SU-DHL-6 (cell line): ENCODE measurements around the gene NEU1.

Source experiments
- H2AFZ ChIP-seq: fragments of 200-600 bp; sonication (generic); 2 replicates; pipeline ENCODE4 v1.6.1; 2014; ENCODE audit warnings: low read depth, mild to moderate bottlenecking, moderate library complexity, mixed read lengths, antibody characterized with exemption, low read length; ENCODE audit not compliant: severe bottlenecking
- H3F3A ChIP-seq: fragments of 200-600 bp; shearing (Covaris generic); 2 replicates; pipeline ENCODE4 v1.6.0; 2016; ENCODE audit warnings: antibody characterized with exemption, mild to moderate bottlenecking; ENCODE audit not compliant: insufficient read depth
- H3K27ac ChIP-seq: fragments of 200-600 bp; sonication (generic); 2 replicates; pipeline ENCODE4 v1.5.1; 2016; ENCODE audit warnings: low read depth, mild to moderate bottlenecking, low read length, moderate library complexity, mixed read lengths
- H3K27me3 ChIP-seq: fragments of 200-600 bp; sonication (generic), shearing (Covaris generic); 2 replicates; pipeline ENCODE4 v1.6.0; 2014; ENCODE audit warnings: mild to moderate bottlenecking, low read length
- H3K36me3 ChIP-seq: fragments of 200-600 bp; sonication (generic); 2 replicates; pipeline ENCODE4 v1.6.1; 2014; ENCODE audit warnings: mild to moderate bottlenecking, low read length, mixed read lengths
- H3K4me2 ChIP-seq: fragments of 300-600, 200-600 bp; shearing (Covaris generic), sonication (generic); 2 replicates; pipeline ENCODE4 v1.6.0; 2014; ENCODE audit warnings: low read length, low read depth, mild to moderate bottlenecking; ENCODE audit not compliant: poor library complexity, severe bottlenecking
- H3K4me3 ChIP-seq: fragments of 200-600 bp; sonication (generic); 2 replicates; pipeline ENCODE4 v1.5.1; 2014; ENCODE audit warnings: antibody characterized with exemption, low read length, mild to moderate bottlenecking, mixed read lengths; ENCODE audit not compliant: insufficient read depth, poor library complexity, severe bottlenecking
- H3K79me2 ChIP-seq: fragments of 200-600 bp; sonication (generic); 2 replicates; pipeline ENCODE4 v1.6.1; 2014; ENCODE audit warnings: mild to moderate bottlenecking, low read length, moderate library complexity; ENCODE audit not compliant: insufficient read depth
- H3K9ac ChIP-seq: fragments of 200-600 bp; sonication (generic); 2 replicates; pipeline ENCODE4 v1.7.0; 2014; ENCODE audit warnings: mild to moderate bottlenecking, low read length
- H3K9me2 ChIP-seq: fragments of 200-600 bp; sonication (generic); replicated peaks from 2 replicates; pipeline ENCODE4 v1.6.1; 2014; ENCODE audit warnings: low read length; ENCODE audit not compliant: insufficient read depth
- H3K9me3 ChIP-seq: fragments of 200-600 bp; sonication (generic); 2 replicates; pipeline ENCODE4 v1.6.1; 2014; ENCODE audit warnings: low read length, mixed read lengths; ENCODE audit not compliant: insufficient read depth
- H4K20me1 ChIP-seq: fragments of 200-600 bp; sonication (generic); 2 replicates; pipeline ENCODE4 v1.6.1; 2014; ENCODE audit warnings: low read depth, mild to moderate bottlenecking, antibody characterized with exemption, low read length, moderate library complexity, mixed read lengths
- EZH2phosphoT487 ChIP-seq: fragments of 200-600 bp; sonication (generic), shearing (Covaris generic); conservative IDR thresholded peaks from 2 replicates; pipeline ENCODE4 v1.6.1; 2018; ENCODE audit warnings: mild to moderate bottlenecking, antibody characterized with exemption, low read length, moderate library complexity, mixed read lengths
- TF ChIP-seq, protein P1 (sequence below): fragments of 200-600 bp; sonication (generic); IDR thresholded peaks from one replicate; pipeline ENCODE4 v1.5.1; 2017; ENCODE audit warnings: antibody characterized with exemption, mild to moderate bottlenecking, low read length, moderate library complexity; ENCODE audit not compliant: insufficient read depth, poor library complexity, severe bottlenecking

NEU1 gene

DNA sequence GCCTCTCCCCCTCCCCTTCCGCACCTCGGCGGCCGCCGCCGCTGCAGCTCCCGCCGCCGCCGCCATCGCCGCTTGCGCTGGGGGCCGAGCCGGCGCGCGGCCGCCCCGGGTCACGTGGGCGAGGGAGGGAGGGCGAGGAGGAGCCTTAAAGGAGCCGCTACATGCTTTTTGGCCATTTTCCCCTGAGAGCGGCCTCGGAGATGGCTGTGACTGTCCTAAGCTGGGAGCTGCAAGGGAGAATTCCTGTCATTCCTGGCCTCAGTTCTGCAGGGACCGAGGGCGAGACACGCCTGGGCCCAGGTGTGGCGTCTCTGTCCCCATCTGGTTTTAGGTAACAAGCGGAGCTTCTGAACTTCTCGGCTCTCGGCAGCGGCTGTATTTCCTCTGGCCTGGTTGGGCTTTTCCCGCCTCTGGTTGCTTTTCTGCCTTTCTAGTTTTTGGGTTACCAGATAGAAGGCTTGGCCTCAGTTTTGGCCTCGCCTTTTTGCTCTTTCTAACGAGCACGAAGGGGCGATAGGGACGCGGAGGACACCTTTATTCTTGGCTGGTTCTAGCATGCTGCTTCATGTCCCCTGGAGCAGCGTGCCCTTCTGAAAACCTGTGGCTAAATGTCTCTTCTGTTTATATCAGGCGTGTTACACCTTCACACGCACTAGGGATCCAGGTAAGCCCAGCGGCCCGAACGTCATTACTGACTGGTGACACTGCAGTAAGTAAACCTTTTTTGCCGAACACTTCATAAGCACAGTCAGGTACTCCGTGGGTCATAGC is 35.2 kb upstream of the NEU1 start, which contains the start of gene EHMT2:
Gene EHMT2, minus strand, starts transcription at position 87 of the 771 bp plus-strand sequence. Its CDS starts 21 bp downstream, at position 66.
- Histone ChIP-seq H3K79me2 (peaks cover 4% of the 10 kb centered on the region; the same call in 1 of the 2 replicates), H3K9me3 (no peaks in the 10 kb centered on the region), H4K20me1 (no peaks in the 10 kb centered on the region), H3F3A (peaks cover 59% of the 10 kb centered on the region), H3K4me2 (peak within 1 kb of the TSS; percentile 74), H3K9me2 (no peaks in the 10 kb centered on the region), H3K4me3 (peak within 1 kb of the TSS; percentile 72), H3K9ac (peak within 1 kb of the TSS; percentile 77), H3K27ac (peak within 1 kb of the TSS; percentile 84), H3K36me3 (peaks cover 23% of the 10 kb centered on the region), H3K27me3 (no peaks in the 10 kb centered on the region), H2AFZ (peak within 1 kb of the TSS; percentile 89)
- no peak for TF ChIP-seq EZH2phosphoT487
- TF ChIP-seq, protein P1, sequence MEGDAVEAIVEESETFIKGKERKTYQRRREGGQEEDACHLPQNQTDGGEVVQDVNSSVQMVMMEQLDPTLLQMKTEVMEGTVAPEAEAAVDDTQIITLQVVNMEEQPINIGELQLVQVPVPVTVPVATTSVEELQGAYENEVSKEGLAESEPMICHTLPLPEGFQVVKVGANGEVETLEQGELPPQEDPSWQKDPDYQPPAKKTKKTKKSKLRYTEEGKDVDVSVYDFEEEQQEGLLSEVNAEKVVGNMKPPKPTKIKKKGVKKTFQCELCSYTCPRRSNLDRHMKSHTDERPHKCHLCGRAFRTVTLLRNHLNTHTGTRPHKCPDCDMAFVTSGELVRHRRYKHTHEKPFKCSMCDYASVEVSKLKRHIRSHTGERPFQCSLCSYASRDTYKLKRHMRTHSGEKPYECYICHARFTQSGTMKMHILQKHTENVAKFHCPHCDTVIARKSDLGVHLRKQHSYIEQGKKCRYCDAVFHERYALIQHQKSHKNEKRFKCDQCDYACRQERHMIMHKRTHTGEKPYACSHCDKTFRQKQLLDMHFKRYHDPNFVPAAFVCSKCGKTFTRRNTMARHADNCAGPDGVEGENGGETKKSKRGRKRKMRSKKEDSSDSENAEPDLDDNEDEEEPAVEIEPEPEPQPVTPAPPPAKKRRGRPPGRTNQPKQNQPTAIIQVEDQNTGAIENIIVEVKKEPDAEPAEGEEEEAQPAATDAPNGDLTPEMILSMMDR, result no peak

GRCh38 chr6:31896856-31897611 is 34.4 kb upstream of the NEU1 start:
- Histone ChIP-seq H3K4me3 (peak overlapping the region; percentile 72), H3K4me2 (peak overlapping the region; percentile 62), H3K9ac (peak overlapping the region; percentile 77), H3K36me3 (peaks cover 23% of the 10 kb centered on the region), H3K27me3 (no peaks in the 10 kb centered on the region), H3K9me2 (no peaks in the 10 kb centered on the region), H3K9me3 (no peaks in the 10 kb centered on the region), H3F3A (peaks cover 51% of the 10 kb centered on the region), H4K20me1 (no peaks in the 10 kb centered on the region), H3K27ac (peak overlapping the region; percentile 84), H2AFZ (peak overlapping the region; percentile 89), H3K79me2 (peaks cover 4% of the 10 kb centered on the region; the same call in 1 of the 2 replicates)
- TF ChIP-seq, protein P1, result no peak
- no peak for TF ChIP-seq EZH2phosphoT487

DNA sequence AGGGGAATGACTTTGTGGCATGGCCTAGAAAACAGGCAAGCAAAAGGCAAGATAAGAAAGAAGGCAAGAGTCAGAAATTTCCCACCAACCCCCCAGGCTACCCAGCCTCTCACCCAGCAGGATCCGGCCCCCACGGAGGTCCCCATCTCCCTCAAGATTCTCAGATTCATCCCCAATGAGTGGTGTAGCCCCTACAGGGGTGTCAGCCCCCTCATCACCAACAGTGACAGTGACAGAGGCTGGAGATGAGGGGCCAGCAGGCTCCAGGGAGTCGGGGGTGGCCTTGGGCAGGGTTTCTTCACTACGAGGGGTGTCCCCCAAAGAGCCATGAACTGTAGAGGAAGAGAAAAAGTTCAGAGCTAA is 33.9 kb upstream of the NEU1 start:
- Histone ChIP-seq H3K27ac (peak overlapping the region; percentile 84), H3K27me3 (no peaks in the 10 kb centered on the region), H4K20me1 (no peaks in the 10 kb centered on the region), H3K4me3 (peak overlapping the region; percentile 72), H3K4me2 (peak overlapping the region; percentile 62), H3K9me2 (no peaks in the 10 kb centered on the region), H3K9me3 (no peaks in the 10 kb centered on the region), H3K36me3 (peaks cover 26% of the 10 kb centered on the region), H2AFZ (peak overlapping the region; percentile 89), H3F3A (peaks cover 52% of the 10 kb centered on the region), H3K79me2 (peaks cover 4% of the 10 kb centered on the region; the same call in 1 of the 2 replicates), H3K9ac (peak overlapping the region; percentile 77)
- TF ChIP-seq, protein P1, result no peak
- no peak for TF ChIP-seq EZH2phosphoT487
